Measurements from ENCODE around the gene ABHD1.

Gene ABHD1

DNA sequence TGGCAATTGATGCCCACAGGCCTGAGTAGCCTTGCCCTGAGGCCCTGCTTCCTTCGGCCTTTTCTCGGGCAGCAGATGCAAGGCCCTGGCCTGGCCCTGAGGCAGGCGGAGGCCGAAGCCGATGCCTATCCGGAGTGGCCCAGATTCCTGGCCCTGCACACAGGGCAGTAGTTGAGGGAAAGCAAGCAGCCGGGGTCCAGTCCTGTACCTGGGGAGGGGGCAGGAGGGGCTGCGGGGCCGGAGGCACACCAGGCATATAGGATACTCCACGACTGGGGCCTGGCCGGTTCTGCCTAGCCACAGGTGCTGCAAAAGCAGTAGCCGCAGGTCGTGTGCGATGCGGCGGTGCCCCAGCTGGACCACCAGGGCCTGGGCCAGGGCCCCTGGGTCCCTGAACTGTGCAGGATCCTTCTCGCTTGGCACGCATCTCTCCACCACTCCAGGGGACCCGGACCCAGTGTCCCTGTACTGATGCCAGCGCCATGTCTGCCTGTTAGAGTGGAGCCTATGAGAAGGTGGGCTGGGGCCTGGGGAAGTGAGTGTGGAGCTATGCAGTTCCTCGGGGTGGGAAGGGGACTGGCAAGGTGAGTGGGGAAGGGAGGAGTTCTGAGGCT lies 13.8 kb downstream of the ABHD1 start:
- DNase-seq, result no peak

- no peak for DNase-seq
Measured at GRCh38 chr2:27138111-27138510, 14.5 kb downstream of the ABHD1 start.

DNA sequence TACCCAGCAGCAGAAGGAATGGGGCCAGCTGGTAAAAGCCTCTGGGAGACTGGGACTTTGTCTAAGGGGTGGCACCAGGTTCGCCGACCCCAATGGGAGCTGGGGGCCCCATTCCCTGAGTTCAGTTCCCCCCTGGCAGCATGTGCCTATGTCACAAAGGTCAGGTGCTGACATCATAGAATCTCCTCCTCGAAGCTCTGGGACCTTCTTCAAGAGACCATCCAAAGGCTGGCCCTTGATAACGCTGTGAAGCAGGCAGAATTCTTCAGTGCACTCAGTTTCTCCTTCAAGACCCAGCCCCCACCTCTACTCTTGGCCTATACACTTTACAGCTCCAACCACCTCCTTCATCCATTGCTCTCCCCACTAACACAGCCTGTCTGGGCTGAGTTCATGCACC lies 15.7 kb downstream of the ABHD1 start, which contains the start of gene PRR30:
TSS of gene PRR30 (minus strand) at position 101 of the 400 bp plus-strand sequence. CDS start 1,081 bp downstream, outside the sequence.
- DNase-seq, result no peak

- DNase-seq, result no peak
Measured at GRCh38 chr2:27143285-27143684, 19.7 kb downstream of the ABHD1 start.

GRCh38 chr2:27145682-27146081 lies 22.1 kb downstream of the ABHD1 start:
- no peak for DNase-seq

DNA sequence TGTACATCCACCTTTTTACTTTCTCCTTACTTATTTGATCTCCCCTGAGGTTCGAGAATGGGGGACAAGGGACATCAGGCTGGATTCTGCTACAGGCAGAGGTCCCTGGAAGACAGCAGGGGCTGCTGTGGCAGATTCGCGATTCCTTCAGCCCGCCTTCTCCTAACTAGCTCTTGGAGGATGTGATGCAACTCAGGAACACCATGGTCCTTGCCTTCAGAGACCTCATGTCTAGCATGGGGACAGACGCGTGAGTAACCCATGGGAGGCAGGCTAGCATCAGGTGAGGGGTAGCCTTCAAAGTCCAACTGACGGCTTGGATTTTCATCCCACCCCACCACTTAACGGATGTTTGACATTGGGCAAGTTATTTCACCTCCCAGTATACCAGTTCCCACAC lies 24.3 kb downstream of the ABHD1 start:
- no peak for DNase-seq

DNA sequence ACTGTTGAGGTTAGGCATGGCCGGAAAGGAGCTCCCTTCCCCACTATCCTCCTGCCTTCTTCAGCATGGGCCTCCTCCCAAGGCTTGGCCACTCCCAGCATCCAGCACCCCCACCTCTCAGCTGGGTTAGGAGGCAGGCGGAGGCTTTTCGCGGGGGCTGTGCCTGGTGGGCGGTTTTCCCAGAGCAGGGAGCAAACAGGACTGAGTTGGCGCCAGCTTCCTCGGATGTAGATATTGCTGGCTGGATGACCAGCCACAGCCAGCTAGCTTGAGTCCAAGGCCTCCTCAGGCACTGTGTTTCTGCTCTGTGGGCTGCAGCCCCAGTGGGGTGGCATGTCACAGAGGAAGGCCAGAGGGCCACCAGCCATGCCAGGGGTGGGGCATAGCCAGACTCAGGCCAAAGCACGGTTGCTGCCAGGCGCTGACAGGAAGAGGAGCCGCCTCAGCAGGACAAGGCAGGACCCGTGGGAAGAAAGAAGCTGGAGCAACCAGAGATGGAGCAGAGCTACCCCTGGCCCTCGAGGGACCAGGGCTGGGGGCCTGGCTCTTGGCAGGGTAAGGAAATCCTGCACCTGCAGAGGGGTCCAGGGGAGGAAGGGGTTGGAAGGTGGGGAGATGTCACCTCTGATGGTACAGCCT lies 25.3 kb downstream of the ABHD1 start, which contains the start of gene TCF23:
TSS of gene TCF23 (plus strand) at position 204 of the 639 bp plus-strand sequence. CDS start at position 334, 130 bp downstream.
- DNase-seq, result no peak

- no peak for DNase-seq
Measured at GRCh38 chr2:27149570-27150405, 26.2 kb downstream of the ABHD1 start.

DNA sequence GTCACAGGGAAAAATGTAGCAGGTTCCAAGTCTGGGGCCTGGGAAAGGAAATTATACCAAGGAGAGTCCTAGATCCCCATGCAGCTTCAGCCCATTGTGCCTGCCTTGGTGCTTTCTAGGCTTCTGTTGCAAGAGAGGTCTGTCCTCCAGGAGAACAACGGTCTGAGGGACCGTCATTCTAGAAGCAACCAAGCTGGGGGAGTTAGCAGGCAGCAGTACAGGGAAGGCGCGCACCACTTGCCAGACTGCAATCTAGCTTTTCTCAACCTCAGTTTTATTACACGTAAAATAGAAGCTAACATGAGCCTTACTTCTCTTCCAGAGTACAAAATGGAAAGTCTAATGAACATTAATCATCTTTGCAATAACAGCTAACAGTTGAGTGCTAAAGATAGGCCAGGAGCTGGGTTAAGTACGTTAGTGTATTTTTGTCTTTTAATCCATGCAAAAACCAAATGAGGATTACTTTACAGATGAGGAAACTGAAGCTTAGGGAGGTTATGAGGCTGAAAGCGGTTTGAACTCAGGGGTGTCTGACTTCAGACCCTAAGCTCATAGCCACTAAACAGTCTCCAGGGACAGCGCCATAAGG lies 27.1 kb downstream of the ABHD1 start:
- DNase-seq, result no peak

DNA sequence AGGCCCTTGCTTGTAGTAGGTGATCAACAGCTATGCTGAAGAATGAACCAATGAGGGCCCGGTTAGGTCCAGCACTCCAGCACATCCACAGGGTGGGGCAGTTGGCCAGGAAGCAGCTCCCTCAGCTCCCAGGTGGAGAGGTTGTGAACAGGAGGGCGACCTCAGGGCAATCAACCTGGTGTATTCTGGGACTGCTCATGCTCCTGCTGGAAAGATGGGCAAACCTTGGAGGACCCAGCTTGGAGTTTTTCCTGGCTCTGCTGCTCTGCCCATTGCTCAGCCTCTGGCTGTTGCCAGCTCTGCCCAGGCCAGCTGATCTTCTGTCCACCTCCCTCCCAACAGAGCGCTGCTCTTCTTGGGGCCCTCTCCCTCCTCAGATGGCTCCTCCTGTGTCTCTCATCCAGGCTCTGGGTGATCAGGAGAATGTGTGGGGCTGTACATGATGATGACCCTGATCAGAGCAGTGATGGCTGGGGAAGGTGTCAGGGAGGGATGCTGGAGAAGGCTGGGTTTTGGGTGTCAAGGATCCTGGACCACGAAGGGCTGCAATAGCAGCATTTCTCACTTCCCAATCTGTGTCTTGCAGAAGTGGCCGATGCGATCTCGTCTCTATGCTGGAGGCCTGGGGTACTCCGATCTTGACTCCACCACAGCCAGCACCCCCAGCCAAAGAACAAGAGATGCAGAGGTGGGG lies 28.6 kb downstream of the ABHD1 start:
- DNase-seq, result no peak

DNA sequence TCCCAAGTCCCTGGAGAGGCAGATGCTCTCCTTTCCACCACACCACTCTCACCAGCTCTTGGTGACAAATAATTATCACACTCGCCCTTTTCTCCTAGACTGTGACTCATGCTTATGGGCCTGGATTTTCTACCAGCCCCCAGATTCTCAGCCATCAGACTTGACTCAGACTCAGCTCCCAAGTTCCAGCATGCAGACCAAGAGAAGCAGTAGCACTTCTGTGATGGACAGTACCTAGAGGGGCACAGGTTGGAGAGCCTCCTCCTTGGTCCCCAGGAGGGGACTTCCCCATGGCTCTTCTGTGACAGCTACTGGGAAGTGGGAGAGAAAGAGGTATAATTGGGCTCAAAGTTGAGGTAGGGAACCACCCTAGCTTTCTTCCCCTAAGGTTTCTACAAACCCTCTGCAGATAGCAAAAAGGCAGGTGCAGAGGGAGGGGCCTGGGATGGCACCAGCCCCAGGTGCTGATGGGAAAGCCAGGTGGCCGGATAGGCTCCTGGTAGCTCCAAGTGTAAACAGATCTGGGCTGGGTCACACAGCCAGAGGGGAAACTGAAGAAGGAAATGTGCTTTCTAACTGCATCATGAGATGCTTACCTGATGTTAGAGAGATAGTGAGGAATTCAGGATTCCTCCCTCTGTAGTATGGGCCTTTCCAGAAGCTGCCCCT lies 29.3 kb downstream of the ABHD1 start:
- DNase-seq, result no peak

- DNase-seq, result no peak
Measured at GRCh38 chr2:27154488-27154887, 30.9 kb downstream of the ABHD1 start.

DNA sequence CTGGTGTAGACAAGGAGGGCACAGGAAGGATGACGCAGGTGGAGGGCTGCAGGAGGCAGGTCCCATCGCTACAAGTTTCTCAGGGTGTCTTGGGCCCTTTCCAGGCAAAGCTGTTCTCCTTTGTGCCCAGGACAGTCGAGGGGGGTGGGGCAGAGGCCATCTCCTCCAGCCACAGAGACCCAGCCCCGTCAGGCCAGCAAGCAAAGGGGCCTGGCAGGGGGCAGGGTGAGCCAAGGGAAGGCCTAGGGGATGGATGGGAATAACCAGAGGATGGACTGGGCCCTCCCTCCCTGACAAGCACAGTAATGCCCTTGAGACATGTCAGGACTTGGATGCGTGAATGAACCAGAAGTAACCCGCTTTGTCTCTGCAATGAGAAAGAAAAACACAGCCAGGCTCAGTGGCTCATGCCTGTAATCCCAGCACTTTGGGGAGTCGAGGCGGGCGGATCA lies 31.5 kb downstream of the ABHD1 start:
- DNase-seq, result no peak

DNA sequence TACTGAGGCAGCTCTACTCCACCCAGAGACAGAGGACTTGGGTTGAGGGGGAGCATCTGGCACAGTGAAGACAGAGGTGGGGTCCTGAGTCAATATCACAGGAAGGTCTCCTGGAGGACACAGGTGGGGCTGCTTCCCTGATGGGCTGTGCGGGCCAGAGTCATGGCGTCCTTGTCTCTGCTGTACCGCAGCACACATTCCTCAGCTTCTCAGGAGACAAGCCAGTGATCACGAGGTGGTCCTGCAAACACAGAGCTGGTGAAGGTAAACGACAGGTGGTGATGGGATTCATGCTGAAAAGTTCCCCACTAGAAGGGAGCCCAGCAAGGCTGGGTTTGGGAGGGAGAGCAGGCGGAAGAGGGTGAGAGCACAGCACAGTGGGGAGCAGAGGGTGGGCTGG lies 34.9 kb downstream of the ABHD1 start:
- DNase-seq, result no peak

- DNase-seq, result no peak
Measured at GRCh38 chr2:27159271-27159670, 35.7 kb downstream of the ABHD1 start.

DNA sequence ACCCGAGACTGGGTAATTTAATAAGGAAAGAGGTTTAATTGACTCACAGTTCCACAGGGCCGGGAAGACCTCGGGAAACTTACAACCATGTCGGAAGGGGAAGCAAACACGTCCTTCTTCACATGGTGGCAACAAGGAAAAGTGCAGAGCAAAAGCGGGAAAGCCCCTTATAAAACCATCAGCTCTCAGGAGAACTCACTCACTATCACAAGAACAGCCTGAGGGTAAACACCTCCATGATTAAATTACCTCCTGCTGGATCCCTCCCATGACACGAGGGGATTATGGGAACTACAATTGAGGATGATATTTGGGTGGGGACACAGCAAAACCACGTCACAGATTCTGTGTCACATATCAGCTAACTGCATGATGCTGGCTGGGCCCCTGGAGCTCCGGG lies 36.6 kb downstream of the ABHD1 start:
- DNase-seq, result no peak

GRCh38 chr2:27162151-27163121 lies 38.8 kb downstream of the ABHD1 start:
- DNase-seq, result no peak

GRCh38 chr2:27164960-27165763 lies 41.5 kb downstream of the ABHD1 start:
- no peak for DNase-seq

- DNase-seq, result no peak
Measured at GRCh38 chr2:27170581-27171337, 47.1 kb downstream of the ABHD1 start.
